ENCODE results near the gene DNAH6. TPM values are rescaled to one million over a fixed set of nuclear protein-coding genes. Genes with fewer than 3 reads are reported as not detected.
"Not testable (repeated sequence)": the region's sequence is repeated elsewhere in the genome, so short reads cannot be mapped to it uniquely, and the experiment has no call there.

DNAH6 gene, protein sequence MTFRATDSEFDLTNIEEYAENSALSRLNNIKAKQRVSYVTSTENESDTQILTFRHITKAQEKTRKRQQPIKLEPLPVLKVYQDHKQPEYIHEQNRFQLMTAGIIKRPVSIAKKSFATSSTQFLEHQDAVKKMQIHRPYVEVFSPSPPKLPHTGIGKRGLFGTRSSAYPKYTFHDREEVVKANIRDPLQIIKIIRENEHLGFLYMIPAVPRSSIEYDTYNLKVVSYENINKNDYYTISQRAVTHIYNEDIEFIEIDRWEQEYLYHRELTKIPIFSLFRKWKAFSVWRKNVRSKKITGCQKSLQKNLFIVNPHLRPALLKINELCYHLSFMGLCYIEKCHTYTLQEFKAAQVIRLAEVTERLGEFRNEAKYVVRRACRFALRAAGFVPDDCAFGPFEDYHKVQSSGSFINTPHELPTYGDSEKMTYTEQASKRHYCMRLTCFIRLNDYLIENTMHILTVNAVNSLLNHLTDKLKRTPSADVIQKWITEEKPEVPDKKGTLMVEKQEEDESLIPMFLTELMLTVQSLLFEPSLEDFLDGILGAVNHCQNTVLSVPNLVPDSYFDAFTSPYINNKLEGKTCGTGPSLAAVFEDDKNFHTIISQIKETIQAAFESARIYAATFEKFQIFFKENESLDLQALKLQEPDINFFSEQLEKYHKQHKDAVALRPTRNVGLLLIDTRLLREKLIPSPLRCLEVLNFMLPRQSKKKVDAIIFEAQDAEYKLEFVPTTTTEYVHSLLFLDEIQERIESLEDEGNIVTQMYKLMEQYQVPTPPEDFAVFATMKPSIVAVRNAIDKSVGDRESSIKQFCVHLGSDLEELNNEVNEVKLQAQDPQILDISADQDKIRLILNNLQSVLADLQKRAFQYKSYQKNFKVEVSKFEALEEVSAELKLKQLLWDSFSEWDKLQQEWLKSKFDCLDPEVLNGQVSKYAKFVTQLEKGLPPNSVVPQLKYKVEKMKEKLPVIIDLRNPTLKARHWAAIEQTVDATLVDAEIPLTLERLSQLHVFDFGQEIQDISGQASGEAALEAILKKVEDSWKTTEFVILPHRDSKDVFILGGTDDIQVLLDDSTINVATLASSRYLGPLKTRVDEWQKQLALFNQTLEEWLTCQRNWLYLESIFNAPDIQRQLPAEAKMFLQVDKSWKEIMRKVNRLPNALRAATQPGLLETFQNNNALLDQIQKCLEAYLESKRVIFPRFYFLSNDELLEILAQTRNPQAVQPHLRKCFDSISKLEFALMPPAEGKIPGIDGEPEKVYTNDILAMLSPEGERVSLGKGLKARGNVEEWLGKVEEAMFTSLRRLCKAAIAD (N-terminal part only)
- 2.0 TPM for total RNA-seq

DNA sequence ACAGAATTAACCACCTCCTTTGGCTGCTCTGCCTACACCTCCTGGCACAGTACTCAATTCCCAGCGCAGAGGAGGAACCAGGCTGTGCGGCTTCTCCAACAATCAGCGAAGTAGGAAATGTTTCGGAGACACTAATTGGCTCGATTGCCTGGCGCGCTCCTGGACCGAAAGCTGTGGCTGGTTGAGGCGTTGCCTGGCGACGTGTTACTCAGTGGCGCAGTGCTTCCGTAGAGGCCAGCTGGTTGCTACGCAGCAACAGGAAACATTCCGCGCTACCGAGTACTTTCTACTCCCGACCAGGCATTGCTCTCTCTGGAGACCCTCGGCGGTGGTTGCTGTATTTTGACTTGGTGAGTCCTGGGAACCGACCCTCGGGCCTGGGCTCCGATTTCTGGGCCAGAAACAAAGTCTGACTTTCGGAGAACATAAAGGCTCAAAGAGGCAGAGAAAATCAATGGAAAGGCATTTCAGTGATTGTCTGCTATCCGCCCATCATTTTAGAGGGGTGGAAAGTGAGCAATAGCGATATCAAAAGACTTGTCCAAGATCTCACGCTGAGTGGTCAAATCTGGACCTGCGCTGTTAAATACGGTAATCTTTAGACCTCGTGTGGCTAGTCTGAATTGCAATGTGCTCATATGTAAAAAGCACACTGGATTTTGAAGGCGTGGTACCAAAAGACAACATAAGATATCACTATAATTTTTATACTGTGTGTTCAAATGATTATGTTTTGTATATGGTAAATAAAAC lies at the start of gene DNAH6:
Gene DNAH6 (plus strand): TSS at position 265 of the 753 bp plus-strand sequence. CDS start 1,329 bp downstream, outside the sequence.
- intact Hi-C loops (cut with DNase I), result no loop called here
- ATAC-seq (peak; percentile 100), DNase-seq (ENCODE audit: low spot score) (peak; percentile 93)

DNA sequence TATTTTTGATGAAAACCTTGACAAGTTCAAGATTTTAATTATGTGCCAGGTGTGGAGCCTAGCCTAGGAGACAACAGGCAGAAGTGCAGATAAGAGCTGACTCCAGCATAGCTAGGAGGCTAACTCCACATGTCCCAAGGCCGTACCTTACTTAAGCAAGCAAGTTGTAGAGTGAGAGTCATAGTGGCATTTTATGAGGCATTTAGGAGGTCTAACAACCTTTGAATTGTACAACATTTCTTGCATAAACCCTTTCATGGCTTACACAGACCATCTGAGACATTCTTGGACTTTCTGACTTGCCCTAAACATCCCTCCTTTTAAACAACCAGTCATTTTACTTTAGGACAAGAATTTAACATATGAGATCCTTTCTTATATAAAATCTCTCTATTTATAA lies 48.9 kb upstream of the DNAH6 start:
- ATAC-seq, result no peak
- DNase-seq (ENCODE audit: low spot score), result no peak
- intact Hi-C loops (cut with DNase I), result loop anchor here (10.0 kb wide), 1 partner anchor 1727 kb away; the partner anchor contains the start of genes IMMT and MRPL35

DNA sequence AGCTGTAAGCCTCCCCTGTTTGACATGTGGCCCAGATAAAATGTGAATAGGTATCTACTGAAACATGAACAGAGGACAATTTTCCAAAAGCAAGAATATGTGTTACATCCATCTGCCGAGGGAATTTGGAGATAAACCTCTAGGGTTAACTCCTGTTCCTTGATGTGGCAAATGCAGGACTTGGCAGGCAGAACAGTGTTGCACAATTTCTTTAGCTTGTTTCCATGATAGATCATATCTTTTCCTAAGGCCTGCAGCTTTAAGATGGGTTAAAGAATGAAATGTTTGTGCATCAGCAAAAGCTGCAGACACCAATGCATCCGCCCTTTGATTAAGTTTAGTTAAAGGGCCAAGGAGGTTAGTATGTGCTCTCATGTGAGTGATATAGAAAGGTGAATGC lies 43.9 kb upstream of the DNAH6 start:
- intact Hi-C loops (cut with DNase I); DNase-seq (ENCODE audit: low spot score); ATAC-seq: not testable (repeated sequence)

DNA sequence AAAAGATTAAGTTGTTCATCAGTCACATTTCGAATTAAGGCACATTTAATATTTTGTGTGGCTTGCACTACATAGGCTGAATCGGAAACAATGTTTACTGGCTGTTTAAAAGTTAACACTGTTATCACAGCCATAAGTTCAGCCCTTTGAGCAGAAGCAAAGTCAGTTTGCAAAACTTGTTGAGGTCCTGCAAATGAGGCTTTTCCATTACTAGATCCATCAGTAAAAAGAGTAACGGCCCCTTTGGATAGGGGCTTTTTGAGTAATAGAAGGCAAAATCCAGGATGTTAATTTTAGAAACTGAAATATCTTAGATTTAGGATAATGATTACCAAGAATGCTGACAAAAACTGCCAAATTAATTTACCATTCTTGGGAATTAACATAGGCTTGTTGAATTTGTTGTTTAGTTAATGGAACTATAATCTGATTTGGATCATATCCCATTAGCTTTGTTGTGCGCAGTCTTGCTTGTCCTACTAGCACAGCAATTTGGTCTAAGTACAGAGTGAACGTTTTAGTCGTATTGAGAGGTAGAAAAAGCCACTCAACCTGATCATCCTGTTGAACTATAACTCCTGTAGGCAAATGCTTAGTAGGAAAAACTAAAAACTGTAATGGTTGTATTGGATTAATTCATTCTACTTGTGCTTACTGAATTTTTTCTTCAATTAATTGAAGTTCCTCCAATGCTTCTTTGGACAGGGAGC lies 43.3 kb upstream of the DNAH6 start:
- intact Hi-C loops (cut with DNase I), result no loop called here
- DNase-seq (ENCODE audit: low spot score) (no peak), ATAC-seq (no peak)

DNA sequence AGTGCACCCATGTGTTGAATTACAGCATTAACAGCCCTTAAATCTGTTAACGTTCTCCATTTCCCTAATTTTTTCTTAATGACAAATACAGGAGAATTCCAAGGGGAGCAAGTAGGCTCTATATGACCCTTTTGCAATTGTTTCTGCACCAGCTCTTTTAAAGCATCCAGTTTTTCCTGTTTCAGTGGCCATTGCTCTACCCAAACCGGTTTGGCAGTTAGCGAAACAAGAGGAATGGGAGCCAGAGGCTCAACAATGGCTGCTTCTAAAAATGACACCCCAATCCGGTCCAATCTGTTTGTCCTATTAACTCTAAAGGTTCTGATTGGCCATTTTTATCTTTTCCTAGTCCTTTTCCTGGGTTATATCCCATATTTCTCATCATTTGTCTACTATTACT lies 42.1 kb upstream of the DNAH6 start:
- DNase-seq (ENCODE audit: low spot score) (no peak), ATAC-seq (no peak)
- intact Hi-C loops (cut with DNase I), result no loop called here

DNA sequence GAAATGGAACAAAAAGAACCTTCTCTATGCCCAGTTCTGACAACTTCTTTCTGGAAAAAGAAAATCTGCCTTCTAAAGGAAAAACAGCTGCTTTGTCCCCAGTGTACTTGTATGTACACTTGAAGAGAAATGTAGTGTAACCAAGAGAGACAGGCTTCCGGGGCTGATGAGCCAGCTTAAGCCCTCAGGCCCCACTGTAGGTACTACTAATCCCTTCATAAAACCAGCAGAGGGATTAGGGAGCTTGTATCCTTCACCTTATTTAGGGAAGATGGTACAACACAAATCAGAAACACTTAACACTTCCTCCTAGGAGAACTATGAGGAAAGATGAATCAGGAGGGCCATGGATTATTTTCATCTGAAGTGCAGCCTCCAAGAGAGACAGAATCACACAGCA lies 38.4 kb upstream of the DNAH6 start:
- DNase-seq (ENCODE audit: low spot score) (no peak), ATAC-seq (no peak)
- intact Hi-C loops (cut with DNase I), result no loop called here

DNA sequence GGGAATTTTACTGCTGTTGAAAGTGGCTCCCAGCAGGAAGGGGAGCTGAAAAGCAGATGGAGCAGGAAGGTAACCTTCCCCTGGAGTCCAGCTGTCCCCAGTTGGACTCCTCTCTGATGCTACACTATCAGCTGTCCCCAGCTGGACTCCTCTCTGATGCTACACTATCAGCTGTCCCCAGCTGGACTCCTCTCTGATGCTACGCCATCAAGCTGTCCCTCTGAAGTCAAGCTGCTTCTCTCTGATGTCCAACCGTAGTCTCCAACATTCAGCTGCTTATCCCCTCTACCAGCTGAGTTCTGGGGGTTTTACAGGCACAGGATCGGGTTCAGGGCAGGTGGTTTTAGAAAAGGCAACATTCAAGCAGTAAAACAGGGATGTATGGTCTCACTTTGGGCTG lies 37.4 kb upstream of the DNAH6 start:
- intact Hi-C loops (cut with DNase I), result no loop called here
- ATAC-seq (no peak), DNase-seq (ENCODE audit: low spot score) (no peak)

DNA sequence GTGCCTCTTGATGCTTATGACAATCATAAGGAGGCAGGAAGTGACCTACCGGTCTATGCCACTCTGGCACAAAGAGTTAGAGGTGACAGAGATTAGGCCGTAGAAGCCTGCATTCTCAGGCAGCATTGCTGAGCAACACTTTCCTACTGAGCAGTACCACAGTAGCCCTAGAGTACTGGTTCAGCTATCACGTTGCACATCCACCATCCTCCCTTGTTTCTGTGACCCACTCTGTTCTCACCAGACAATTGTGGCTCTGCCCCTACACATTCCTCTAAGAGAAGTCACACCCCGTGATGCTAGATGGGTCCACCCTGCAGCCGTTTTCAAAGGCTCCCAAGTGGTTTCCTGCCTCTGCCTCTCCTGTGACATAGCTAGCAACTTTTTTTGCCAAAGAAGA lies 34.6 kb upstream of the DNAH6 start:
- ATAC-seq (no peak), DNase-seq (ENCODE audit: low spot score) (no peak)
- intact Hi-C loops (cut with DNase I), result no loop called here

DNA sequence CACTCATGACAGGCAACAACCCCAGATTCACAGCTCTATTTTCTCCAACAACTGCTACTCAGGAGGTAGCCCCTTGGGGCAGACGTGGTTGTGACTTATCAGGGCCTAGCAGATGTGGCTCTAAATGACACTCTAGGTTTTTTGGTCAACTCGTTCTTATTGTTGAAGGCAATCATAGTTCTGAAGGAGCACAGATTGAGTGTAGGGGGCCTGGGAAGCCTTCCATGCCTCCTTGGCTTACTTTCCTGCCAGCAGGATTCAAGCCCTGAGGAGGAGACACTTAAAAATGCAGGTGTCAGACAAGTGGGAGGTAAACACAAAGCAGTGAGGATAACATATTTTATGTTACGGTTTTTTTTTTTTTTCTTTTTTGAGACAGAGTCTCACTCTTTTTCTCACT lies 33.7 kb upstream of the DNAH6 start:
- no peak for DNase-seq (ENCODE audit: low spot score)
- no peak for ATAC-seq
- intact Hi-C loops (cut with DNase I), result no loop called here

DNA sequence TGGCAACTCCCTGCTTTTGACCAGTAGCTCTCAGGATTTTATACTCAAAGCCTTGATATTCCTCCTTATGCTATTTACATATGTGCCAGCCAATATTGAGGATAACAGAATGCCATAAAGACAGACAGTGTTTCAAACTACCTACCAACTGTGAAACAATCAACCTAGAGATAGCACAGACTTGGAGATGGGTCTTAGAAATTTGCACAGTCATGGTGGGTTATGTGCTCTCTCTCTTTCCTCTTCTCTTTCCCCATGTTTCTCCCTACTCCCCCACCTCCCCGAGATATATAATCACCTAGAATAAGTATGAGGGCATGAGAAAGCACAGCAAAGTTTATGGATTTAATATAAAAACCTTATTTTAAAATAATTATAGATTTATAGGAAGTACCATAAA lies 33.0 kb upstream of the DNAH6 start:
- no peak for DNase-seq (ENCODE audit: low spot score)
- ATAC-seq, result no peak
- intact Hi-C loops (cut with DNase I), result no loop called here

DNA sequence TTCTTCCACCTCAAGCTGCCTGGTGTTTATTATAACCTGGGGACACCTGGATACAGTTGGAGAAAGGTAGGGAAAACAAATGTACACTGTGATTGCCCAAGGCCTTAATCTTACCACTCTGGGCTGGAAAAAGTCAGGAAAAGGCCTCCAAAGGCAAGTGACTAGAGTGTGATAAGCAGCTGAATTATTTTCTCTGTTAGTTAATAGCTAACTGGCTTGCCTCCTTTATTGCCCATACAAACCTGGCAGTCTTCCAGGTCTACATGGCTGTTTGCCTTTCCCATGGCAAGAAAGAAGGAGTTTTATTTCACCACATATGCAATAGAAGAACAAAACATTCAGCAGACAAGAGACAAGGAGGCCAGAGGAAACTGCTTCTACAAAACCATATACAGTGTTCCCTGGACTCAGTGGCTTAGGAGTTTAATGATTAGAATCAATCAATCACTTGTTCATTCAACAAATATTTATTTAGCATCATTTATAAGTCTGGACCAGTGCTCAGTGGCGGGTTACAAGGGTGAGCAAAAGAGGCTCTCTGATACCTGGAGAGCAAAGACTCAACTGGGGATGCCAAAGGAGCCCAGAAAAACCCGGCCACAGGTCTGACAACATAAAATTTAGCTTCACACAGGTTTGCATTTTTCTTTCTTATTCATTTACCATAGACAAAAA lies 29.7 kb upstream of the DNAH6 start:
- ATAC-seq (no peak), DNase-seq (ENCODE audit: low spot score) (no peak)
- intact Hi-C loops (cut with DNase I), result no loop called here

DNA sequence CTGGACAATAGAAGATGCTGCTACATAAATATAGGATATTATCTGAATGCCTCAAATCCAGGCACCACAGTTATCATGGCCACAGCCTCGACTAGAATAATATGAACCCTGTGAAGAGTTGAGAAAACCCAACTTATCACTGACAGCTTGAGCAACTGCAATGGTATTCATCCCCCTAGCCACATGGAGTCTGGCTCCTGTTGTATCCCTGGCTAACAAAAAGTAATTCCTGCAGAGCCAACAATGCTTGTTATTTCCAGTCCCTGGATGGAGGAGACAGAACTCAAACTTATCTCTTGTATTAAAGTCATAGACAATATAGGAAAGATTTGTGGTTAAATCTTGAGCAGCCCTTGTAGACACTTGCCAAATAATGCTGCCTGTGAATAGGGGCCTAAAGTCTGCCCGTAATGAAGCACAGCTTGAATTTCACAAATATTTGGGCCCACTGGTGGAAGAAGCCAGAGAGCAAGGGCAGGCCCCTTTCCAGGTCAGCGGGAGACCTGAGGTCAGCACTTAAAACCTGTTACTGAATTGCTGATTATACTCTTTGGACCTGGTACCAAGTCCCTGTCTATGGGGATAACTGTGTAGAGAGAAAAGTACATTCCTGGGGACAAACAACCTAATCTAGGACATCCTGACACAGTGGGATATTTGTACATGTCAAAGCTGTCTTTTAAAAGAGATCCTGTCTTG lies 28.9 kb upstream of the DNAH6 start:
- DNase-seq (ENCODE audit: low spot score) (no peak), ATAC-seq (no peak)
- intact Hi-C loops (cut with DNase I), result no loop called here

DNA sequence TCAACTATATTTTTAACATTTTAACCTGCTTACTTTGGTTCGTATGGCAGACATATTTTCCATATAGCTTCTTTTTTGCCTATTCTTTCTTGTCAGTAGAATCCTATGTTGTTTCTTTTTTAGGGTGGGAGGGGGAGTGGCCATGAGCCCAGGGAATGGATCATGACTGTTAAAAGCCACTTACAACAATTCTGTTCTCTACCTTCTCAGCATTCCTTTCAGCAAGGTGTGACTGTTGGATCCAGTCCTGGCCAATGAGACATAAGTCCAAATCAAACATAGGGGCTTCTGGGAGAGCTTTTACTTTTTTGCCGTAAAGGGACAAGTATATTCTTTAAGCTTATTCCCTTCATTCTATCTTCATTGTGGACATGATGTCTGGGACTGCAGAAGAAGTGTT lies 25.0 kb upstream of the DNAH6 start:
- intact Hi-C loops (cut with DNase I), result loop anchor here (10.0 kb wide), 2 partner anchors 134 to 394 kb away; partner anchors contain the start of gene TRABD2A
- no peak for ATAC-seq
- no peak for DNase-seq (ENCODE audit: low spot score)

DNA sequence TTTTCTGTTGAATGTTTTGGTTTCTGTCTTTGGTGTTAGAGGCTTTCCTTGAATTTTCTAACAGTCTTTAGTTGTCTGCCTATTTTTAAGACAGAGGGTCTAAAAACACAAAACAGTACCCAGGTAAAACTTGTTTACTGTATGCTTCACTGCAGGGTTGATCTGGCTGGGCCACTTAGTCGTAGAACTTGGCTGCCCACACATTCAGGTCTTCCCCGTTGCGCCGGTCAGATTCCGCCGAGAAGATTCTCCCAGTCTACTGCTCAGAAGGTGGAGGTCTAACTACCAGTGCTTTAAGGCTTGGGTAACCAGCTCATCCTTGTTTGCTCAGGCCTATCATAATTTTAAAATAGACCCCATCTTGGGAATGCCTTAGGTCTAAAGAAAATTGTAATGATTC lies 24.6 kb upstream of the DNAH6 start:
- no peak for DNase-seq (ENCODE audit: low spot score)
- no peak for ATAC-seq
- intact Hi-C loops (cut with DNase I), result loop anchor here (10.0 kb wide), 2 partner anchors 133 to 393 kb away; partner anchors contain the start of gene TRABD2A

DNA sequence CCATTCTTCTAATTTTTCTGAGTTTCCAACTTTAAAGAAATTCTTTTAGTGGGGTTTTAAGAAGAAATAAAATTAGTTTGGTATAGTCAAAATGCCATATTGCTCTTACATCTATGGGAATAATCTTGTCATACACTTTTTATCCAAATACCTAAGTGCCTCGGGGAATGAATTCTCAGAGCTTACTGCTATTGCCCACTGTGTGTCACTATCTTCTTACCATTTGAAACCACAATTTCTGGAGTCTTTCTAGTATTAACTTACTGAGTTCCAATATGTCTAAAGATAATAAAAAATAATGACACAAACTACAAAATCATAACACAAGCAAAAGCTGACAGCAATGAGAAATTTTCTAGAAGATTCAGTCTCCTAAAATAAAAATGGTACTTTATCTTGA lies 23.7 kb upstream of the DNAH6 start:
- ATAC-seq (no peak), DNase-seq (ENCODE audit: low spot score) (no peak)
- intact Hi-C loops (cut with DNase I), result loop anchor here (10.0 kb wide), 2 partner anchors 132 to 392 kb away; partner anchors contain the start of gene TRABD2A

DNA sequence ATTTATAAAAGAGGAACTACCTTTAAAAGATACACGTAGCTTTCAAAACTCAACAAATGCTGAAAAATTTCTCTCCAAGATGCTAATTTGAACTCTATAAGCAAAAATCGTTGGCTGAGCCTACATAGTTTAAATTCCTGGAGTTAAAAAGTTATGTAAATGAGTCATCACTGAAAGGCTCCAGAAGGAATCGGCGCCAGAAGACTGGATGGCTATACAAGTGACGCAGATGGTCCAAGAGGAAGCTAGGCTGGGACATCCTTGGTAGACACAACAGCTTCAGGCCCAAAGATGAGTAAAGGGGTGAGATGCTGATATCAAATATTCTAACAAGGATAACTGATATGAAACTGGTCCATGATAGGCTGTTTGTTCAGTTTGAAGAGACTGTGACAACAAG lies 22.8 kb upstream of the DNAH6 start:
- intact Hi-C loops (cut with DNase I), result loop anchor here (10.0 kb wide), 2 partner anchors 131 to 391 kb away; partner anchors contain the start of gene TRABD2A
- ATAC-seq, result no peak

More for the DNA sequence above, 22.8 kb upstream of the DNAH6 start:
- no peak for DNase-seq (ENCODE audit: low spot score)

All from sciatic nerve (tissue), 2 donors.